Right lobe of liver (tissue), 6 donors: Measurements from ENCODE around the gene NR2F1-AS1. TPM values are rescaled to one million over a fixed set of nuclear protein-coding genes. Genes with fewer than 3 reads are reported as not detected.
A peak's percentile ranks its signal among the peaks of the same experiment; 100 is the strongest.

ENCODE experiments used
- ATAC-seq, 4 donors: fragments of 200-7000 bp; cut with Tn5 transposase; one replicate each; pipeline ENCODE4 v1.9.1; 2020; ENCODE audit warnings: mild to moderate bottlenecking in 4 of 4, moderate library complexity in 4 of 4
- DNase-seq, 3 donors: peaks; one replicate each; pipeline ENCODE4 v3.0.0-alpha.2; 2020
- H3K27ac ChIP-seq, 3 donors: fragments of 200-600 bp; one replicate each; pipeline ENCODE4 v1.8.0; 2022
- H3K27me3 ChIP-seq, 2 donors: fragments of 200-600 bp; one replicate each; pipeline ENCODE4 v1.8.0; 2022
- H3K36me3 ChIP-seq, 4 donors: fragments of 200-600 bp; sonication (generic) in 1 of 4; one replicate each; pipeline versions ENCODE4 v1.5.1 to v1.8.0; 2017 to 2022; ENCODE audit warnings: control low read depth in 1 of 4
- H3K4me1 ChIP-seq, 4 donors: fragments of 200-600 bp; sonication (generic) in 1 of 4; one replicate each; pipeline versions ENCODE4 v1.5.1 to v1.8.0; 2017 to 2022; ENCODE audit warnings: control low read depth in 1 of 4
- H3K4me3 ChIP-seq, 3 donors: fragments of 200-600 bp; one replicate each; pipeline ENCODE4 v1.8.0; 2022
- H3K9me3 ChIP-seq, 4 donors: fragments of 200-600 bp; sonication (generic) in 1 of 4; one replicate each; pipeline versions ENCODE4 v1.5.1 to v1.8.0; 2017 to 2022; ENCODE audit warnings: control low read depth in 1 of 4
- CTCF ChIP-seq, 4 donors: fragments of 200-600 bp in 3 of 4; fragments of 450-650 bp in 1 of 4; IDR thresholded peaks; one replicate each; pipeline versions ENCODE4 v1.5.1 to v1.8.0; 2016 to 2022; ENCODE audit warnings: antibody characterized with exemption in 4 of 4, mild to moderate bottlenecking in 2 of 4
- POLR2A ChIP-seq: fragments of 450-650 bp; IDR thresholded peaks from one replicate; pipeline ENCODE4 v1.6.1; 2017; ENCODE audit warnings: antibody characterized with exemption, mild to moderate bottlenecking
- WGBS: methylation state at CpG from one replicate; pipeline ENCODE4 v1.1.6; 2018; ENCODE audit warnings: low coverage, low lambda C conversion rate; ENCODE audit not compliant: insufficient coverage; ENCODE audit errors: missing lambda C conversion rate; 5-methylcytosine and 5-hydroxymethylcytosine counted together
- intact Hi-C, 2 donors: fragments of 100-400 bp; cut with DNase I; formaldehyde crosslinking; loops; one replicate each; pipeline versions ENCODE4 v1.11.2 to v1.14.1; 2022
- total RNA-seq, 6 experiments: library from RNA; depleted of rRNA in 2 of 6; stranded (reverse); fragments of >200 nt in 2 of 6; fragmentation: NEBNext Ultra II Directional in 3 of 6; extraction: Animal tissue kit (Norgen Biotek cat#: 25700) in 3 of 6; gene quantifications; one replicate each; pipeline versions ENCODE4 v1.1.0 to v1.2.4, GENCODE V29; 2016 to 2023
- donor health status: DM: no; HTN: yes; CAD: no.
- donor health status: DM: no; HTN: no; CAD: no.
- donor health status: DM: no; HTN: no; CAD: no.
- donor health status: DM: no; HTN: yes; CAD: no.
- donor health status: DM: no; HTN: yes; CAD: no.

The NR2F1-AS1 gene
- total RNA-seq, 6 experiments from 2014 or later, result 1.2 to 3.8 (median 2.3) TPM

- 20% methylated on average over 10 of the region's 58 CpGs for WGBS
- DNase-seq (no peak), ATAC-seq (peak in 2 of 4 donors; percentile 28 to 37)
- intact Hi-C loops, result no loop called here
- no peaks in the 10 kb centered on the region for H3K36me3 ChIP-seq
- no peaks in the 10 kb centered on the region for H3K9me3 ChIP-seq
- H3K27ac ChIP-seq, result no peak overlapping the region
- H3K4me3 ChIP-seq, result no peak overlapping the region
- H3K4me1 ChIP-seq, result no peaks in the 10 kb centered on the region
- TF ChIP-seq POLR2A, result no peak
- no peak for TF ChIP-seq CTCF (IDR thresholded peaks at IDR 0.05)
- peaks cover 7 to 26% of the 10 kb centered on the region in 2 donors for H3K27me3 ChIP-seq
These were observed 23.0 kb upstream of the NR2F1-AS1 start for GRCh38 chr5:93603793-93604643.

GRCh38 chr5:93603078-93603792 is 22.2 kb upstream of the NR2F1-AS1 start:
- no peak overlapping the region for H3K27ac ChIP-seq
- TF ChIP-seq POLR2A (no peak), CTCF (IDR thresholded peaks at IDR 0.05) (no peak)
- H3K36me3 ChIP-seq, result no peaks in the 10 kb centered on the region
- ATAC-seq, result no peak
- no peaks in the 10 kb centered on the region for H3K4me1 ChIP-seq
- H3K27me3 ChIP-seq, result peaks cover 7 to 22% of the 10 kb centered on the region in 2 donors
- intact Hi-C loops, result no loop called here
- no peak for DNase-seq
- H3K9me3 ChIP-seq, result no peaks in the 10 kb centered on the region
- WGBS, result 62% methylated on average over 8 of the region's 8 CpGs
- H3K4me3 ChIP-seq, result no peak overlapping the region

- intact Hi-C loops, result no loop called here
- Histone ChIP-seq H3K27ac (no peak overlapping the region), H3K4me1 (no peaks in the 10 kb centered on the region), H3K4me3 (no peak overlapping the region), H3K27me3 (peaks cover 7 to 22% of the 10 kb centered on the region in 2 donors), H3K9me3 (no peaks in the 10 kb centered on the region), H3K36me3 (no peaks in the 10 kb centered on the region)
- ATAC-seq, result no peak
- DNase-seq, result no peak
- TF ChIP-seq POLR2A (no peak), CTCF (IDR thresholded peaks at IDR 0.05) (no peak)
- WGBS, result 38% methylated on average over 18 of the region's 39 CpGs
These were observed 21.4 kb upstream of the NR2F1-AS1 start for GRCh38 chr5:93602241-93603077.

GRCh38 chr5:93601802-93602155 is 20.8 kb upstream of the NR2F1-AS1 start:
- peaks cover 7 to 22% of the 10 kb centered on the region in 2 donors for H3K27me3 ChIP-seq
- no peaks in the 10 kb centered on the region for H3K36me3 ChIP-seq
- ATAC-seq, result no peak
- no peaks in the 10 kb centered on the region for H3K9me3 ChIP-seq
- no peak overlapping the region for H3K27ac ChIP-seq
- DNase-seq, result no peak
- no peaks in the 10 kb centered on the region for H3K4me1 ChIP-seq
- no peak for TF ChIP-seq CTCF (IDR thresholded peaks at IDR 0.05)
- no peak for TF ChIP-seq POLR2A
- 52% methylated on average over 9 of the region's 9 CpGs for WGBS
- intact Hi-C loops, result no loop called here
- H3K4me3 ChIP-seq, result no peak overlapping the region
